ENCODE measurements around the gene SLC38A3. TPM values are rescaled to one million over a fixed set of nuclear protein-coding genes. Genes with fewer than 3 reads are reported as not detected.
A peak's percentile ranks its signal among the peaks of the same experiment; 100 is the strongest.
"Not testable (repeated sequence)": the region's sequence is repeated elsewhere in the genome, so short reads cannot be mapped to it uniquely, and the experiment has no call there.

The SLC38A3 gene
- total RNA-seq, 1 donor = not detected

DNA sequence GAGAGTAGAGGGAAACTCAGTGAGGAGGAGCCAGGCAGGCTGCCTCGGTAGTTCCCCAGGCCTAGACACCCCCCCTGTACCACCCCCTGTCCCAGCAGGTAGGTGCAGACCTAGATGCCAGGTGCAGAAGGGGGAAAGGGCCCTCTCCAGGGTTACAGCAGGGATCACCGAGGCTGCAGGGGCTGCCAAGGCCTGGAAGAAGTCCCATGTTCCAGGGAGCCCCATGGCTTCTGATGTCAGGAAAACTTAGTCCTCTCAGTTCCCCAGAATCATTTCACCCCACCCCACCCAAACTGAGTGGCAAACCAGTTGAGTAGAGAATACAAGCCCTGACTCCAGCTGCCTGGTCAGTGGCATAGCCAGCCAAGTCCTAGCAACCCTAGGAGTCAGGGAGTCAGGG is 56.4 kb downstream of the SLC38A3 start:
- TF ChIP-seq, protein P1, sequence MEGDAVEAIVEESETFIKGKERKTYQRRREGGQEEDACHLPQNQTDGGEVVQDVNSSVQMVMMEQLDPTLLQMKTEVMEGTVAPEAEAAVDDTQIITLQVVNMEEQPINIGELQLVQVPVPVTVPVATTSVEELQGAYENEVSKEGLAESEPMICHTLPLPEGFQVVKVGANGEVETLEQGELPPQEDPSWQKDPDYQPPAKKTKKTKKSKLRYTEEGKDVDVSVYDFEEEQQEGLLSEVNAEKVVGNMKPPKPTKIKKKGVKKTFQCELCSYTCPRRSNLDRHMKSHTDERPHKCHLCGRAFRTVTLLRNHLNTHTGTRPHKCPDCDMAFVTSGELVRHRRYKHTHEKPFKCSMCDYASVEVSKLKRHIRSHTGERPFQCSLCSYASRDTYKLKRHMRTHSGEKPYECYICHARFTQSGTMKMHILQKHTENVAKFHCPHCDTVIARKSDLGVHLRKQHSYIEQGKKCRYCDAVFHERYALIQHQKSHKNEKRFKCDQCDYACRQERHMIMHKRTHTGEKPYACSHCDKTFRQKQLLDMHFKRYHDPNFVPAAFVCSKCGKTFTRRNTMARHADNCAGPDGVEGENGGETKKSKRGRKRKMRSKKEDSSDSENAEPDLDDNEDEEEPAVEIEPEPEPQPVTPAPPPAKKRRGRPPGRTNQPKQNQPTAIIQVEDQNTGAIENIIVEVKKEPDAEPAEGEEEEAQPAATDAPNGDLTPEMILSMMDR (IDR thresholded peaks at IDR 0.05; ENCODE audit: insufficient read depth, low read depth, low read length) = no peak
- H3K4me3 ChIP-seq (ENCODE audit: low read depth, low read length) = no peak overlapping the region
- DNase-seq (ENCODE audit: low read depth) = no peak

DNA sequence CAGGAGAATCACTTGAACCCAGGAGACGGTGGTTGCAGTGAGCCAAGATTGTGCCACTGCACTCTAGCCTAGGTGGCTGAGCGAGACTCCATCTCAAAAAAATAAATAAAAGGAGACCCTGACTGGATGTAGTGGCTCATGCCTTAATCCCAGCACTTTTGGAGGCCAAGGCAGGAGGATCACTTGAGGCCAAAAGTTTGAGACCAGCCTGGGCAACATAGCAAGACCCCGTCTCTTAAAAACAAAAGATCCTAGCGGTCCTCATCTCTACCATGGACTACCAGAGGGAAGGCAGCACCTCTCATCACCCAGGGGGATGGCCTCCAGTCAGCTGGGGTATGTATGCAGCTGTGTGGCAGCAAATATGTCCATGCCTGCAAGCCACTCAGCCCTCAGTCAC is 57.1 kb downstream of the SLC38A3 start:
- not testable (repeated sequence) for DNase-seq (ENCODE audit: low read depth); H3K4me3 ChIP-seq (ENCODE audit: low read depth, low read length)

DNA sequence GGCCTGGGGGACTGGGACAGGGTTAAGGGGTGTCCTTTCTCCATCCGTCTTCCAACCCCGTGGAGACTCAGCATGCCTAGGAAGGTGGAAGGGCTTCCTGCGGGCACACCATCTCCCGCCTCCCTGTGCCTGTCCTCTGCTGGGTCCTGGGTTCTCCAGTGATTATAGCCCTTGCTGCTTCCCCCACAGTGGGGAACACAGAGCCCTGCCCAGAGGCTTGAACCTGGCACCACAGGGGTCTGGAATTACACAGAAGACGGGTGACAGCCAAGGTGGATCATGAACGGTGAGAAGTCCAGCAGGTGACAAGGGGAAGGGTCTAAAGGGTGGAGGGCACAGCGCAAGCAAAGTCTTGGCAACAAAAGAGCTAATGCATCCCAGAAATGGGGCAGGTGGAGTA is 57.7 kb downstream of the SLC38A3 start:
- no peak for DNase-seq (ENCODE audit: low read depth)
- TF ChIP-seq, protein P1 (IDR thresholded peaks at IDR 0.05; ENCODE audit: insufficient read depth, low read depth, low read length) = no peak
- H3K4me3 ChIP-seq (ENCODE audit: low read depth, low read length) = no peak overlapping the region

DNA sequence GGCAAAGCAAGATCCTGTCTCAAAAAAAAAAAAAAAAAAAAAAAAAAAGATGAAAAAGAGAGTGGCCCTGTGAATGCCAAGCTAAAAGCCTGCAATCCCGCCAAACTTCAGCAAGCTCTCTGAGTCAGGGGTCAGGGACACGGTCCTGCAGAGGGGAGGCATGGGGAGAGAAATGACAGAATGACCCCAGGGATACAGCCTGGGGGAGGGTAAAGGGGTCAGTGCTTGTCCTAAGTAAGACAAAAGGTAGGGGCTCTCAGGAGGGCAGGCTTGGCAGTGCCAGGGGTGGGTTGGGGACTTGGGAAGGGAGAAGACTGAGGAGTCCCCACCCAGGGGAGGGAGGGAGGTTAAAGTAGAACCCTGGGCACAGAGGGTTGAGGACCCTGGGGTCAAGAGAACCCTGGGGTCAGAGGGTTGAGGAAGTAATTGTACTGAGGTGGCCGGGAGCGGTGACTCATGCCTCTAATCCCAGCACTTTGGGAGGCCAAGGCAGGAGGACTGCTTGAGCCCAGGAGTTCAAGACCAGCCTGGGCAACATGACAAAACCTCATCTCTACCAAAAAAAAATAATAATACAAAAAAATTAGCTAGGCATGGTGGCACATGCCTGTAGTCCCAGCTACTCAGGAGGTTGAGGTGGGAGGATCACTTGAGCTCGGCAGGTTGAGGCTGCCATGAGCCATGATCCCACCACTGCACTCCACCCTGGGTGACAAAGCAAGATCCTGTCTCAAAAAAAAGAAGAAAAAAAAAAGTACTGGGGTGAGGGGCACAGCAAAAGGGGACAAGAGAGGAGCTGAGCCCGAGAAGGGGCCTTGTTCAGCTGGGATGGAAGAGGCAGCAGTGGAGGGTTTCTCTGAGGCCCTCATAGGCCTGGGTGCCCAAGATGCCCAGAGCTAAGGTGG is 58.7 kb downstream of the SLC38A3 start:
- DNase-seq (ENCODE audit: low read depth) = no peak
- H3K4me3 ChIP-seq (ENCODE audit: low read depth, low read length) = no peak overlapping the region
- TF ChIP-seq, protein P1 (IDR thresholded peaks at IDR 0.05; ENCODE audit: insufficient read depth, low read depth, low read length) = no peak

DNA sequence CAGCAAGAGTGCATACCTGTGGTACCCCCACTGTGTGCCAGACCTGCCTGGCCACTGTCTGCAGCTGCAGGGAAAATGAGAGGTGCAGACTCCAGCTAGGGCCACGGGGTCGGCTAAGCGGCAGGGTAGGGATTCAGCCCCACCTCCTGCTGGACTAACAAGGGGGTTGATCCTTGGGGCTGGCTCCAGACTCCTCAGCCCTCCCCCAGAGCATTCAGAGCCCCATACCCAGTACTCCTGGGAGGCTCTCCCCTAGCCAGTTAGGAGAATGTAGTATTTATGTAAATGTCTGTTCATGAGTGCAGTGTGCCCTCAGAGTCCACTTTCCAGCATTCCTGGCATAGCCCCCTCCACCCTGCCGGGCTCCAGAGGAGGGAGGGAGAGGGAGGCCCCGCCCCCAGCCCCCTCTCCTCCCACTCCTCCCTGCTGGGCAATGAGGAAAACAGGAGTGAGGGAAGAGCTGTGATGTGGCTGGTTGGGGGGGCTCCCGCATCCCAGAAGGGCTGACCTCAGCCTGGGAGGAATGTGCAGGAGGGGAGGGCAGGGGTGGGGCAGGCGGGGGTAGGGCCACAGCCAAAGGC is 59.4 kb downstream of the SLC38A3 start:
- no peak overlapping the region for H3K4me3 ChIP-seq (ENCODE audit: low read depth, low read length)
- TF ChIP-seq, protein P1 (IDR thresholded peaks at IDR 0.05; ENCODE audit: insufficient read depth, low read depth, low read length) = no peak
- DNase-seq (ENCODE audit: low read depth) = peak; percentile 94

DNA sequence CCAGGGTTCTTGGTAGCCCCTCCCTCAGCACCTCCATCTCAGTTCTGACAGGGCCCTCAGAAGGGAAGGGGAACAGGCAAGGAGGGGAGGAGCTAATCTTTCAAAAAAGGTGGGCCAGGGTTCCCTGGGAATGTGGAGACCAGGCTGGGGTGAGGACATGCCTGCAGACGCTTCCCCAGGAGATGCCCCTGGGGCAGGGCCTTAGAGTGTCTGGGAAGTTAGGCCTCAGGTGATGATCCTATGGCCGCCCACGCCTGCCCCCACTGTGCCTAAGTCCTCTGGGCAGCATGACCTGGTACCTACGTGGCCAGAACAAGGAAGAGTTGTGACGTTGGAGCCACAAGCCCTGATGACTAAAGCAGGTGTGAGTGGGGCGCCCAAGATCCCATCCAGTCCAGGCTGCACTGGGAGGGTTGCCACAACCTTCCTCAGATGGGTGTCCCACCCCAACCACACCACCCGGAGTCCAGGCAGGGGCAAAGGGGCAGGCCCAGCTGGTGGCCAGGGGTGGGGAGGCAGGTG is 60.0 kb downstream of the SLC38A3 start:
- H3K4me3 ChIP-seq (ENCODE audit: low read depth, low read length) = no peak overlapping the region
- DNase-seq (ENCODE audit: low read depth) = no peak
- TF ChIP-seq, protein P1 (IDR thresholded peaks at IDR 0.05; ENCODE audit: insufficient read depth, low read depth, low read length) = no peak

DNA sequence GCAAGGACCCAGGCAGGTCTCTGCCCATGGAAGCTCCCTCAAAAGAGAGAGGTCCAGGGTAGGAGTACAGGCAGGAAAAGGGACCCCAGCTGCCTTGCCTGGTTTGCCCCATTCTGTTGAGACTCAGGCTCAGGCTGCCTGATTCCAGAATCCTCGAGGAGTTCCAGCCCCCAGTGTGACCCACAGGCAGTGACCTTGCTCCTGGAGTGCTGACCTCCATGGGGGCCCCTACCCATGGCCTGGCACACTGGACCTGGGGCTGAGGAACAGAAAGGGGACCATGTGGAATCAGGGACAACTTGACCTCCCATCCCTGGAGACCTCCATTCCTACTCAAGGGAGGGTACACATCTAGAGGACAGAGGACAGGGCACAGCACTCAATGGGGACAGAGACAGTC is 60.5 kb downstream of the SLC38A3 start:
- no peak for DNase-seq (ENCODE audit: low read depth)
- no peak overlapping the region for H3K4me3 ChIP-seq (ENCODE audit: low read depth, low read length)
- TF ChIP-seq, protein P1 (IDR thresholded peaks at IDR 0.05; ENCODE audit: insufficient read depth, low read depth, low read length) = no peak

Measured in fibroblast of villous mesenchyme (primary cell).